NOMO-1 treated with DMSO at 0.1 percent for 48 hours (cell line): ENCODE data around the gene CFAP90.

Experiments used
- DNase-seq: peaks from one replicate; lab custom pipeline; 2025; ENCODE audit not compliant: unreplicated experiment; lab: John Stamatoyannopoulos, UW

CFAP90 gene

DNA sequence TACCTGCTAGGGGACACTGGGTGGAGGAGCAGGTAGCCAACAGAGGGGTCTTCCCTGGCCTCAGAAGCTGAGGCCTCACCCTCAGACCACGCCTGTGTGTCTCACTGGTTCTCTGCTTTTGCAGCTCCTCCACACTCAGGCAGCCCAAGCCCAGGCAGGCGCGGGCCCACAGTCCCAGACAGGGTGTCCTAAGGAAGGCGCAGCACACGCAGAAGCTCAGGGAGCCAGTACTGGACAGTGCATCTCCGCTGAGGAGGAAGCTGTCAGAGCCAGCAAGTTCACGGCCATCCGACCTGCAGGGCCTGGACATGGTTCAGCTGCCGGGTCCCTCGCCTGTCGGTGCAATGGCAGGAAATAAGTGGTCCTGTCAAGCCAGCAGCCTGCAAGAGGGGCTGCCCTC is 25.3 kb downstream of the CFAP90 start:
- no peak for DNase-seq

DNA sequence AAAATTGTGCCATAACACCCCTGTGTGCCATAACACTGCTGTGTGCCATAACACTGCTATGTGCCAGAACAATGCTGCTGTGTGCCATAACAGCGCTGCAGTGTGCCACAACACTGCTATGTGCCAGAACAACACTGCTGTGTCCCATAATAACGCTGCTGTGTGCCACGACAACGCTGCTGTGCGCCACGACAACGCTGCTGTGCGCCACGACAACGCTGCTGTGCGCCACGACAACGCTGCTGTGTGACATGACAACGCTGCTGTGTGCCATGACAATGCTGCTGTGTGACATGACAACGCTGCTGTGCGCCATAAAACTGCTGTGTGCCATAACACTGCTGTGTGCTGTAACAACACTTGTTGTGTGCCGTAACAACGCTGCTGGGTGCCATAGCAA is 25.9 kb downstream of the CFAP90 start:
- DNase-seq = no peak

DNA sequence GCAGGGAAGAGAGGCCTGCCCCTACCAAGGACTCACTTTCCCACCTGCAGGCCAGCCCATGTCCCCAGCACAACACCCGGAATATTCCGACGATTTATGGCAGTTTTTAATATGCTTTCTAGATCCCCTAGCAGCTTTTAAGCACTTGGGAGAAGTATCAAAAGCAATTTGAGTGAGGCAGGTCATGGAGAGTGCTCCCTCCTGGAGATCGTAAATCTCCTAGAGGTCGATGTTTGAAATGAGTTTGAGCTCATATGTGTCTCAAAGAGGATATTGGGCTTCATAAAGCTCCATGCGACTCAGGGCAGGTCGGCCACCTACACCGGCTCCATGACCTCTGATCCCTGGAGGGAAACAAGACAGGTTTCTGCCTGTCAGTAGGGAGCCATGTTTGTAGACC is 27.3 kb downstream of the CFAP90 start:
- DNase-seq = no peak

DNA sequence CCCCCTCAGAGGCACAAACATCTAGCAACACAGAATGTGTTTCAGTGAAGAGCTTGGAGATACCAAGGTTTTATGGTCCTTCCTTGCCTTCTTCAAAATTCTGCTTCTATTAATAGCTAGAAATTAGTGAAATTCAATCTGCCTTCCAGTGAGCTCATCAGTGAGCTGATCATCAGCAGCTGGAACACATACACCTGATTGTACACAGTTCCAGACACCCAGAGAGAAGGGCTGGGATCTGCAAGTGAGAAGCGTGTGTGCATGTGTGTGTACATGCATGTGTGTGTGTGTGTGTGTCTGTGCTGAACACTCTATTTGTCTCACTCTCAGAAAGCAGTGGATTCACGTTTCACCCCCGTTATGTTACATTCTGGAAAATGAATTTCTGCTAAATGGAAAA is 28.5 kb downstream of the CFAP90 start:
- DNase-seq = no peak

DNA sequence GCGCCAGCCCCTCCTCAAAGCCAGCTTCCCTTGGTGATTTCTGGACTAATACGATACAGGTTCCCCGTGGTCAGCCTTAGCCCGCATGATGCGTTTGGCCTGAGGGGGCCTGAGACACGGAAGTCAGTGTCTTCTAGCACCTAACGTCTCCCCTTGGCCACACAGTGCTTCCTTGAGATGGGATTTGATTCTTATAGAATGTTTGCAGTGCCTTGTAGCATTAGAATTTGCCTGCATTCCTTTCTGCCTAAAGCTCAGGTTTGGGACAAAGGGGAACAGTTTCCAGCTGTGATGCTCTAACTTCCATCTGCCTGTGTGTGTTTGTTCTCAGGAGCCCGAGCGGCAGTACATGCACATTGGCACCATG is 34.4 kb downstream of the CFAP90 start:
- DNase-seq = no peak

DNA sequence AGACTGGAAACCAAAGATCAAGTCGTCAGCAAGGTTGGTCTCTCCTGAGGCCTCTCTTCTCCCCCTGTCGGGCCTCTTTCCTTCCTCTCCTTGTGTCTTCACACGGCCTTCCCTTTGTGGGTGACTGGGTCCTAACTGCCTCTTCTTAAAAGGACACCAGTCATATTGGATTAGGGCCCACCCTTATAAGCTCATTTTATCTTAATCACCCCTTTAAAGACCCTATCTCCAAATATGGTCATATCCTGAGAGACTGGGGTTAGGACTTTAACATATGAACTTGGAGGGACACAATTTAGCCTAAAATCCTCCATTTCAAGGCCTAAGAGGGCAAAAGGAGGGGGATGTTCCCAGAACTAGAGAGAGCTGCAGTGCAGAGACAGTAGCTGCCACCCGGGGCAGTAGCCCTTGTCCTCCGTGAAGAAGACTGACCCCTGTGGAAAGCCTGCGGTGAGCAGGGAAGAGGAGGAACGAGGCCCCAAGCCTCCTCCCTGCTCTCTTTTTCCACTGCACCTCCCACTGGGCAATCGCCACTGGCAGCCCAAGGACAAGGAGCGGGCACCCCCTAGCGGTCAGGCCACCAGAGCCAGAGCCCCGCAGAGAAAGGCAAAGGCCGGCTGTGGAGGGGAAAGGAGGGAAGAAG is 34.9 kb downstream of the CFAP90 start:
- peak; percentile 97 for DNase-seq

DNA sequence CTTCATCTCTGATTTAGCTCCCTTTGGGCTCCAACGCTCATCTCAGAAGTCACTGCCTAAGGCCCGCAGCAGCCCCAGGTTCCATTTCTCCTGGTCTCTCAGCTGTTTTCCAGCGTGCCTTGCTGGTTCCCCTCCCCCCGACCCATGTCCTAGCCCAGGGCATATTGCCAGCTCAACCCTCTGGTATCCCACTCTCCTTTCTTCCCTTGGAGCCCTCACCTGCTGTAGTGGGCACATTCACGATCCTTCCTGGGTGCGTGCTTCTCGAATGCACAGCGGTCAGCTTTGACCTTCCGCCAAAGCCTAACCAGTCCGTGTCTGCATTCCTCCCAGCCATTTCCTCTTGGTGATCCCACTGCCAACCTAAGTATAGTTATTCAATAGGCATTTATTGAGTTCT is 36.1 kb downstream of the CFAP90 start:
- DNase-seq = no peak

DNA sequence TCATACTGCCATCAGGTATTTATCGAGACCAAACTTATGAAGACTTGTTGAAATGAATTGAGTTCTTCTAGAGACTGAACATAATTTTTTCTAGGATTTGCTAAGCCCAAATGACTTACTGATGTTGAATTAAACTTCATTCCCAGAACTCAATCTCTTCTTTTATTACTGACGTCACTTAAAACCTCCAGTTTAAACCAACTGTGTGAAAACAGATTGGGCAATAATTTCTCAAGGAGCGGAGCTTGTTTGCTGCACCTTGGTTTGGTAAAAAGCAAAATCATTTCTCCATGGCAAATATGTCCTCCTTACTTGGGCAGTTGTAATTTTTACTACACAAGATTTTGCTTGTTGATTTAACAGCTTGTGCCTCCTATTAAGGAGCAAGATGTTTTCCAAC is 37.4 kb downstream of the CFAP90 start:
- DNase-seq = no peak

DNA sequence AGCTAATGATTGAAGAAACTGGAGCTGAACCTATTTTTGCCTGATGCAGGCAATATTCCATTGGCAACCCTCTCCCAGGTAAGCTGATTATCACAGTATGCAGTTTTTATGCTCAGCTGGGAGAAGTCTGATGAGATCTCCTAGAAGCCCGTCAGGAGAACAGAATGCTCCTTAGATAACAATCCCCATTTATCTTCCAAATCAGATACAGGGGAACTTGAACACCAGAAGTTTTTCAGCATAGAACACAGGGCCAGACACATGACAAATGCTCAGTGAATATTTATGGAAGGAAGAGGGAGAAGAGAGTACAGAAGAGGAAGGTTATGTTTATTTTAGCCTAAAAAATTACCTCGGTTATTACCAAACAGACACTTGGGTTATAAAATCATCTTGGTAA is 37.9 kb downstream of the CFAP90 start:
- DNase-seq = no peak

DNA sequence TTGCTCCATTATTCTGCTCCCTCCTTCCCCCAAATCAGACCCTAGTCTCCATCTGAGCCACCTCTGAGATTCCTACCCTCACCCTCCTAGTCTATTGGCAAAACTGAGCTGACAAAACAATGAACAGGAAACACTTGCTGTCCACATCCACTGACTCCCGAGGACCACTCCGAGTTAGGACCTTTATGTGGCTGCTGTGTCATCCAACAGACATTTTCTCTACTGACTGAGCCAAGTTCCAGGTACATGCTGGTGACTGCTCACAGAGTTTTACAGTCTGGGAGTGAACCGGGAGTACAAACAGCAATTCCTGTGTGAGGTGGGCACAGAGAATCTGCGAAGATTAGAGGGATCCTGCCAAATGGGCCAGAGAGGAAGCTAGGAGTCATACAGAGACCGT is 39.2 kb downstream of the CFAP90 start:
- no peak for DNase-seq

DNA sequence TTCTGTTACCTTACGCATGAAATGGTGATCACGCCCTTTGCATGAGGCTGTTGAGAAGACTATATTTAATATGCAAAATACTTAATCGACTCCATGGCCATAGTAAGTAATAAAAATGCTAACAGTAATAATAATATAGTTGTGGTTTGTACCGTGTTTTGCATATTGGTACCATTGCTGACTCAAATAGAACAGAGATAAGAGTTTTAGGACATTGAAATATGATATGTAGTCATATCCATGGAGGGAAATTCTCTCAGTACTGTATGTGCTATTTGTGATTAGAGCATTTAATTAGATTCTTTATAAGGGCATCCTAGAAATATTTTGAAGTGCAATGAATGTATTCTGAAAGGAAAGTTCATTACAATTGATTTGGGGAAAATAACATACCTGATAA is 41.9 kb downstream of the CFAP90 start:
- DNase-seq = no peak

DNA sequence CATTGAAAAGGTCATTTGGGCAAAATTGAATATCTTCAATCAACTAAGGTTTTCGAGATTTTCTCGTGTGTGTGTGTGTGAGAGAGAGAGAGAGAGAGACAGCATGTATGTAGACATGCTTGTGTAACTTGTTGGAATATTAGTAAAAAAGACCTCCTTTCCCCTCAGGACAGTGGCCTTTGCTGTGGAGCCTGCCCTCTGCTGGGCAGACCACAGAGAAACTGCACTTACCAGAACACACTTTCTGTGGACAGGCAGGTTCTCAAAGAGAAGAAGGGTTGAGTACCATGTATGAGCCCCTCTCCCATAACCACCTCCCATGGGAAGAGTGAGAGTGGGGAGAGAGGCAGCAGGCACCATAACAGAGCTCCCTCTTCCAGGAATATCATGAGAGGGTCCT is 45.6 kb downstream of the CFAP90 start:
- no peak for DNase-seq

DNA sequence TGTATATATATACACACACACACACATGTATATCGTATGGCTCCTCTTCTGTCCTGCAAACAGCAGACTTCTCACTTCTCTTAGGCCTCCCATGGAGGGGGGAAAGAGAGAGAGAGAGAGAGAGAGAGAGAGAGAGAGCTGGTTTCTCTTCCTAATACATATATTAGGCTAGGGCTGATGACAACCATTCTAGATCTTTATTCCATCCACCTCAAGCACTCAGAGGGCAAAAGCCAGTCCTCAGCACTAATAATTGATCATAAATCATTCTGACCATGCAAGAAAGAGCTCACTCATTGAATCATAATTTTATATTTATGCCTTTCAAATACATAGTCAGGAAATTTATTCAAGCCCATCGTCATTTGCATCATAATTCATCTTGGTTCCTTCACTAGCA is 47.0 kb downstream of the CFAP90 start:
- DNase-seq = no peak

DNA sequence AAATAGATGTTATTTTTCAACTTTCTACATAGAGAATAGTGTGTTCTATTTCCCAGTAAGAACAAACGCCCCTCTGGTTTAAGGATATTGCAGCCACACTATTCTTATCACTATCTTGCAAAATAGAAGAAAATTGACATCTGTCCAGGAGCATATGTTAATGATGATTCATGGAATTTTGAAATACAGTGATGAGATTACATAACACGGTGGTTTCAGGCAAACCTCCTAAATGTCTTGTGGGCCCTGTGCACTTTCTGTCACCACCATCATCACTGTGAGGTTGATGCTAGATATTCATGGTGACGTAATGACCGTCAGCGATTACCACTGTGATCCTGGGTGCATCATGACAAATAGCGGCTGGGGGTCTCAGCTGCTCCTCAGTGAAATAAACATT is 48.1 kb downstream of the CFAP90 start:
- DNase-seq = peak; percentile 92

DNA sequence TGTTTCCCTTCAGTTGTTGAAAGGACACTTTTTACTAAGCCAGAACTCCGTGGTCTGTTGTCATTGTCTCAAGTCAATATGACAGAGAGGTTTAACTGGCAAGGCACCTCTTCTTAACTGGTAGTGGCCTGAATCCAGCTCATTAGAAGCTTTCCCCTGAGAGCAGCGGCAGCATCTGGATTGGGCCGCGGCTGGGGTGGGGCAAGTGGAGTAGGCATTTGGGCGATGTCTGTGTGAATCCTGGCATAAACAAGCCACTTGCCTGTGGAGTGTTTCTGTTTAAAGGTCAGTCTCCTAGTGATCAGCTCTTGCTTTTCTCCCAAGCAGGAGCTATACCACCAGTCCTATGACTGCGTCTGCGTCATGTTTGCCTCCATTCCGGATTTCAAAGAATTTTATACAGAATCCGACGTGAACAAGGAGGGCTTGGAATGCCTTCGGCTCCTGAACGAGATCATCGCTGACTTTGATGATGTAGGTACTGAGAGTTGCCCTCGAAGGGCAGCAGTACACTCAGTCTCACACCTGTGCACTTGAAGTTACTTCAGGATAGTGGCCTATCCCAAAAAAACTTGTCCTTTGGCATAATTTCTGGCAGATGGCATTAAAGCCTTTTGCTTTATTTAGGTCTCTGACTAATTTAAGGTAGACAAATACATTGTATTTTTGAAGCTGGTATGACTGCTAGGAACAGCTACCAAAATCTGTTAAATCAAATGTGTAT is 48.9 kb downstream of the CFAP90 start:
- DNase-seq = no peak

DNA sequence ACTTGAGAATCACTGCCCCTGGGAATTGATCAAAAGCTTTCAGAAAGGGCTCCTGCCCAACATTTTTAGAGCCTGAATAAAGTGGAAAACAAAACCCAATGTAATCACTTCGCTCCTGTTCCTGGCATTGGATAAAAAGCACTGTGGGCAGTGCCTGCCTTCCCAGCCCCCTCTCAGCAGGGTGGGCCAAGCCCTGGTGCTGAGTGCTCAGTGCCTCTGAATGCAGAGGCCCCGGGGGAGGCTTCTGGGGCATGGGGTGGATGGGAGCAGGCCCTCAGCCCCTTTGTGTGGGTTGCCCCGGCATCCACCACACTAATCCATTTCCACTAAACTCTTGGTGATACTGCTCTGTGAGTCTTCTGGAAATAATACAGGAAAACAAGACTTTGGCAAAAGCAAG is 55.6 kb downstream of the CFAP90 start:
- DNase-seq = no peak

DNA sequence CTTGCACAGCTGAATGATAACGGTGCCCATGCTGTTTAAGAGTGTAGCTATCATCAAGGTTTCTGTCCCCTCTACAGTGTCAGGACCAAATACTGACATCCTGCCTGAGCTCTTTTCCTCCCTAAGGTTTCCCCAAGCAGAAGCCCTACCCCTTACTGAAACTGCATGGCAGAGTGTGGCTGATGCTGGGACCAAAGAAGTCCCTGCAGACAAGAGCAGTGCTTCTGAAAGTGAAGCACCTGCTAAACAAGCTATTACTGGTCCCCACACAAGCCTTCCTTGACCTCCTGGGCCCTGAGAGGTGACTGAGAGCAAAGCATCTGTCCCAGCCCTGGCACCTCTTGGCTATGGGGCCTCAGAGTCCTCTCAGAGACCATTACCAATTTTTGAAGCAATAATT is 56.1 kb downstream of the CFAP90 start:
- no peak for DNase-seq

DNA sequence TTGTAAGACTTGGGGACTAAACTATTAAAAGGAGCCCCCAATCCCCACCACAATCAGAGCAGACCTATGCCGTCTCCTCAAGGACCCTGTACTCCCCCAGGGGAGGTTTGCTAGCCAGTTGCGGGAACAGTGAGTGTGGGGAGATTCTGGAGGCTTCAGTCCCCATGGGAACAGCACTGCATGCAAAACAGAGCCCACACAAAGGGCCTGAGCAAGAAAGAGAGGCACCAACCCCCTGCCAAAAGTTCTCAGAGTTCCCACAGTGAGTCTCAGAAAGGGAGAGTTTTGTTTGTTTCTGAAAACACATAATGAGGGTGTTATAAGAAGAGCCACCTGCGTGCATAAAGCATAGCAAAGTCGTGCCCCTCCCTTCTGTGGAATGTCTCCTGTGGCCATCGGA is 56.6 kb downstream of the CFAP90 start:
- no peak for DNase-seq

DNA sequence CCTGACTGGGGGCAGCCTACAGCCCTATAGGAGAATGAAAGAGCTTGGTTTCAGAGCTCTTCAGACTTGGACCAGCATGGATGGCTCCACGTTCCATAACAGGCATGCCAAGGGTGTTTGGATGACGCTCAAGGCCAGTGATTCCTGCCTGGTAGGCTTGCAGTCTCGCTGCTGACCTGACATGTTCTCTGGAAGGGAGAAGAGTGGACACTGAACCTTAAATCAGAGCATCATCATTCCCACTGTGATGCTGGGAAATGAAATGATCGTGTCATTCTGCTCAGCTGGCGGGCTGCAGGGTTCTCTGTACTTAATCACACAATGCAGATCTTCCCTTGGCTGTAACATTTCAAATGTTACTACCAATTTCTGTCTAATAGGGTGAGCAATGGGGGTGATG is 57.0 kb downstream of the CFAP90 start:
- no peak for DNase-seq

DNA sequence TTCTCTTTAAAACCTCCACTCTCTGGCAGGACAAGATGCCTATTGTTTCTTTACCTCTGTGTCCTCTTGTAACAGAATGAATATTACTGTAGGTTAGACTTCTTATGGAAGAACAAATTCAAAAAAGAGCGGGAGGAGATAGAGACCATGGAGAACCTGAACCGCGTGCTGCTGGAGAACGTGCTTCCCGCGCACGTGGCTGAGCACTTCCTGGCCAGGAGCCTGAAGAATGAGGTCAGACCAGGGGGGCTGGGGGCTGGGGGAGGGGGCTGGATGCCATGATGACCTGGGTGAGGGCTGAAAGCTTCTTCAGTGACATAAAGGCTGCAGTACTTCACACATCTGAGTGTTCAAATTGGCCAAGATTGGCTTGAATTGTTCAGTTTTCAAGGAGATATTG is 61.4 kb downstream of the CFAP90 start:
- DNase-seq = no peak

DNA sequence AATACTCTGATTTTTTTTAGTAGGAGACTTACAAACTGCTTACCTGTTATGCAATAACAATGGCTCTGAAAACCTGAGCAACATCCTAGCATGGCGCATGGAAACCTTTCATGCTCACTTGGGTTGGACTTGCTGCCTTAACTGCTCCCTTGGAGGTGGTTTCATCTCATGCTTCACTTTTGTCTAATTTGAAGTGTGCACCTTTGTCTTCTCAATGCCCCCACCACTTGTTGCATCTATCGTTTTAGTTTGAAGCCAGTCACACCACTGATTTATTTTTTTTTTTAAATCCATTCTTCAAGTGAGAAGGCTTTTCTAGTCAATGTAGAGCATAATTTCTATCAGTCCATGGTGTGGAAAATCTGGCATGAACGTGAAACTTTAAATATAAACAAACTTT is 63.2 kb downstream of the CFAP90 start:
- DNase-seq = no peak

DNA sequence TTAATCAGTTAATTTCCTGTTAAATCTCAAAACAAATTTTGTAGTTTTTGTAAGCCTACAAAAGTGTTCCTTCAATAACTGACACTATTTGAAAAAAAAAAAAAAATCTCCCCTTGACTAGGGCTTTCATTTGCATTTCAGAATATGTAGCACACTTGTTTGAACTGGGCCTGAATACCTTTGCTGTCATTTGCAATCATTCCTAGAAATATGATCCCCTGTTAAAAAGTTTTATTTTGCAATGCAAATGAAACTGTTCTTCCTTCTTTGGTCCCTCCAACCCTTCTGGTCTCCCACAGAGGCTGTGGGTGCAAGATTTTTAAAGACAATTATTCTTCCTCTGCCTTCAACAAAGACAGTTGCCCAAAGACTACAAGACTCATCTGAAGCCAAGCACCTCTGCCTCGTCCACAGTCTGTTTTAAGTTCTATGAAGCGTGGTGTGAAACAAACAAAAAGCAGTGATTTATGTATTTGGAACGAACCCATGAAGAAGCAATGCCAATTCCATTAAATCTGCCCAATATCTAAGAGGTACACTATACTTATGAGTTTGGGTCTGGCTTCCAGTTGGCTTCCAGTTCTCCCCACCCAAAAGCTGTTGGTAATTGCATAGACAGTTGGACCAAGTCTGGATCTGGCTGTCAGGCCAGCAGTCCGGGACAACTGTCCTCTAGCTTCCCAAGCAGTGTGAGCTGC is 66.1 kb downstream of the CFAP90 start:
- no peak for DNase-seq

DNA sequence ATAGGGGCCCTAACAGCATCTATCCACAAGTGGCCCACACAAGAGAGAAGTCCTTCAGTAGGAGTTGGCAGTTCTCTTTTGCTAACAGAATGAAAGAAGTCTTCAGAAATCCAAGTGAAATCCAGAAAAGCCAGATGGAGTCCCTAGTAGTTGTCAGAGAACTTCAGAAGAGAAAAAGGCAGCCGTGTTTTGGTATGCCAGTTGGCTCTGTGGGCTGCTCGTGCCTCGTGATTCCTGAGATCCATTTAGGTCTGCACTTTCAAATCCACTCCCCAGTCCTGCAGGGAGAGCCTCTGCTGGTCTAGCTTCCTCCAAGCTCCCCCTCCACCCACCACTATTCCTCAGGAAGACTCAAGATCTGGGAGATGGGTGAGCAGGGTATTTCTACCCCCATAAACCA is 69.0 kb downstream of the CFAP90 start:
- no peak for DNase-seq
